ENCODE results near the gene PDK1. TPM values are rescaled to one million over a fixed set of nuclear protein-coding genes. Genes with fewer than 3 reads are reported as not detected.
"Not testable (repeated sequence)": the region's sequence is repeated elsewhere in the genome, so short reads cannot be mapped to it uniquely, and the experiment has no call there.

Gene PDK1
- total and polyA plus RNA-seq, 10 donors: 4.4 to 61.7 (median 27.0) TPM

GRCh38 chr2:172533687-172534086 is 22.2 kb upstream of the PDK1 start:
- no peaks in the 10 kb centered on the region for H3K4me1 ChIP-seq
- H3K9me3 ChIP-seq: peaks cover 0 to 37% (median 25%) of the 10 kb centered on the region in 8 donors
- H3K27ac ChIP-seq: no peak overlapping the region
- no peak overlapping the region for H3K4me3 ChIP-seq
- no peak for DNase-seq
- no peaks in the 10 kb centered on the region for H3K27me3 ChIP-seq (replicated peaks in 1 of 7)
- peaks cover 0 to 22% (median 0%) of the 10 kb centered on the region in 6 donors for H3K36me3 ChIP-seq
- WGBS, 5 donors: 91 to 100% (median 96%) methylated on average over 1 of the region's 1 CpG
- TF ChIP-seq, protein P1, sequence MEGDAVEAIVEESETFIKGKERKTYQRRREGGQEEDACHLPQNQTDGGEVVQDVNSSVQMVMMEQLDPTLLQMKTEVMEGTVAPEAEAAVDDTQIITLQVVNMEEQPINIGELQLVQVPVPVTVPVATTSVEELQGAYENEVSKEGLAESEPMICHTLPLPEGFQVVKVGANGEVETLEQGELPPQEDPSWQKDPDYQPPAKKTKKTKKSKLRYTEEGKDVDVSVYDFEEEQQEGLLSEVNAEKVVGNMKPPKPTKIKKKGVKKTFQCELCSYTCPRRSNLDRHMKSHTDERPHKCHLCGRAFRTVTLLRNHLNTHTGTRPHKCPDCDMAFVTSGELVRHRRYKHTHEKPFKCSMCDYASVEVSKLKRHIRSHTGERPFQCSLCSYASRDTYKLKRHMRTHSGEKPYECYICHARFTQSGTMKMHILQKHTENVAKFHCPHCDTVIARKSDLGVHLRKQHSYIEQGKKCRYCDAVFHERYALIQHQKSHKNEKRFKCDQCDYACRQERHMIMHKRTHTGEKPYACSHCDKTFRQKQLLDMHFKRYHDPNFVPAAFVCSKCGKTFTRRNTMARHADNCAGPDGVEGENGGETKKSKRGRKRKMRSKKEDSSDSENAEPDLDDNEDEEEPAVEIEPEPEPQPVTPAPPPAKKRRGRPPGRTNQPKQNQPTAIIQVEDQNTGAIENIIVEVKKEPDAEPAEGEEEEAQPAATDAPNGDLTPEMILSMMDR (IDR thresholded peaks at IDR 0.05 in 8 of 11, conservative IDR thresholded peaks at IDR 0.05 in 3 of 11): no peak
- TF ChIP-seq POLR2A (IDR thresholded peaks at IDR 0.05) (no peak), POLR2AphosphoS5 (IDR thresholded peaks at IDR 0.05) (no peak)
- intact Hi-C loops (cut with DNase I; ENCODE audit: low total_unique reads): no loop called here

GRCh38 chr2:172535119-172535518 is 20.8 kb upstream of the PDK1 start:
- no peak overlapping the region for H3K27ac ChIP-seq
- no peaks in the 10 kb centered on the region for H3K27me3 ChIP-seq (replicated peaks in 1 of 7)
- intact Hi-C loops (cut with DNase I; ENCODE audit: low total_unique reads): no loop called here
- no peaks in the 10 kb centered on the region for H3K4me1 ChIP-seq
- peaks cover 0 to 19% (median 0%) of the 10 kb centered on the region in 6 donors for H3K36me3 ChIP-seq
- no peak for DNase-seq
- no peak overlapping the region for H3K4me3 ChIP-seq
- 87 to 99% (median 92%) methylated on average over 3 of the region's 3 CpGs for WGBS, 5 donors
- H3K9me3 ChIP-seq: peaks cover 0 to 42% (median 35%) of the 10 kb centered on the region in 8 donors
- TF ChIP-seq, protein P1 (IDR thresholded peaks at IDR 0.05 in 8 of 11, conservative IDR thresholded peaks at IDR 0.05 in 3 of 11): no peak
- TF ChIP-seq POLR2A (IDR thresholded peaks at IDR 0.05) (no peak), POLR2AphosphoS5 (IDR thresholded peaks at IDR 0.05) (no peak)

DNA sequence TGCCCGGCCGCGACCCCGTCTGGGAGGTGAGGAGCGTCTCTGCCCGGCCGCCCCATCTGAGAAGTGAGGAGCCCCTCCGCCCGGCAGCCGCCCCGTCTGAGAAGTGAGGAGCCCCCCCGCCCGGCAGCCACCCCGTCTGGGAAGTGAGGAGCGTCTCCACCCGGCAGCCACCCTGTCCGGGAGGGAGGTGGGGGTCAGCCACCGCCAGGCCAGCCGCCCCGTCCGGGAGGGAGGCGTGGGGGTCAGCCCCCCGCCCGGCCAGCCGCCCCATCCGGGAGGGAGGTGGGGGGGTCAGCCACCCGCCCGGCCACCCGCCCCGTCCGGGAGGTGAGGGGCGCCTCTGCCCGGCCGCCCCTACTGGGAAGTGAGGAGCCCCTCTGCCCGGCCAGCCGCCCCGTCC is 18.0 kb upstream of the PDK1 start:
- H3K36me3 ChIP-seq: peaks cover 0 to 12% (median 0%) of the 10 kb centered on the region in 6 donors
- intact Hi-C loops (cut with DNase I; ENCODE audit: low total_unique reads); H3K27me3 ChIP-seq (replicated peaks in 1 of 7); H3K4me1 ChIP-seq; H3K4me3 ChIP-seq; H3K27ac ChIP-seq; DNase-seq: not testable (repeated sequence)
- WGBS, 5 donors: 89 to 96% (median 94%) methylated on average over 14 to 35 of the region's 37 CpGs; no CpG with 5 or more reads in 1 of the 5 donors
- H3K9me3 ChIP-seq: peaks cover 0 to 51% (median 44%) of the 10 kb centered on the region in 8 donors

DNA sequence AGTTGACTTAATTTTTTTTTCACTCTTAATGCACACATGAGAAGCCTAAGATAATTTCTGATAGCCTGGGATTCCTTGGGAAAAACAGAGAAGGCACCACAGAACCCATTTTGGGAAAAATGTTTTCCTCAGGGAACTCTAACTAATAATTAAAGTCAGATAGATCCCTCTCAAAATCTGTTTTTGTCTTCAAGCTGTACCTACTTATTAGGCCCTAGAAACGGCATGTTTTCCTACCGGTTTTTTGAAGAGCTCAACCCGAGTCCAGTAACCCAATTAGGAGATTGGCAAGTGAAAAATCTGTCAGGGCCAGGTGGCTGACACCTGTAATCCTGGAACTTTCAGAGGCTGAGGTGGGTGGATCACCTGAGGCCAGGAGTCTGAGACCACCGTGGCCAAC is 16.1 kb upstream of the PDK1 start:
- intact Hi-C loops (cut with DNase I; ENCODE audit: low total_unique reads): no loop called here
- no peak for DNase-seq
- no peaks in the 10 kb centered on the region for H3K4me1 ChIP-seq
- no peaks in the 10 kb centered on the region for H3K27me3 ChIP-seq (replicated peaks in 1 of 7)
- H3K36me3 ChIP-seq: no peaks in the 10 kb centered on the region
- TF ChIP-seq POLR2A (IDR thresholded peaks at IDR 0.05) (no peak), POLR2AphosphoS5 (IDR thresholded peaks at IDR 0.05) (no peak)
- TF ChIP-seq, protein P1 (IDR thresholded peaks at IDR 0.05 in 8 of 11, conservative IDR thresholded peaks at IDR 0.05 in 3 of 11): no peak
- peaks cover 0 to 48% (median 30%) of the 10 kb centered on the region in 8 donors for H3K9me3 ChIP-seq
- 67 to 96% (median 89%) methylated on average over 4 of the region's 4 CpGs for WGBS, 5 donors
- H3K4me3 ChIP-seq: no peak overlapping the region
- no peak overlapping the region for H3K27ac ChIP-seq

GRCh38 chr2:172540421-172540820 is 15.5 kb upstream of the PDK1 start:
- Histone ChIP-seq H3K4me3 (no peak overlapping the region), H3K27me3 (replicated peaks in 1 of 7) (no peaks in the 10 kb centered on the region), H3K36me3 (no peaks in the 10 kb centered on the region), H3K27ac (no peak overlapping the region), H3K9me3 (peaks cover 0 to 44% (median 24%) of the 10 kb centered on the region in 8 donors), H3K4me1 (no peaks in the 10 kb centered on the region)
- no peak for TF ChIP-seq POLR2A (IDR thresholded peaks at IDR 0.05)
- TF ChIP-seq, protein P1 (IDR thresholded peaks at IDR 0.05 in 8 of 11, conservative IDR thresholded peaks at IDR 0.05 in 3 of 11): no peak
- no peak for TF ChIP-seq POLR2AphosphoS5 (IDR thresholded peaks at IDR 0.05)
- no peak for DNase-seq
- intact Hi-C loops (cut with DNase I; ENCODE audit: low total_unique reads): no loop called here

All from spleen (tissue), 11 donors.